ENCODE data around the gene HLA-DRB1. TPM values are rescaled to one million over a fixed set of nuclear protein-coding genes. Genes with fewer than 3 reads are reported as not detected.

HLA-DRB1 gene
- total and polyA plus RNA-seq, 7 donors, result 23.5 to 414 (median 31.4) TPM

- no peaks in the 10 kb centered on the region for H3K9me3 ChIP-seq
- DNase-seq, result no peak
- no peaks in the 10 kb centered on the region for H3K4me1 ChIP-seq
- TF ChIP-seq EP300 (IDR thresholded peaks at IDR 0.05) (no peak), POLR2A (IDR thresholded peaks at IDR 0.05) (no peak), POLR2AphosphoS5 (IDR thresholded peaks at IDR 0.05) (no peak), CTCF (IDR thresholded peaks at IDR 0.05) (no peak)
- WGBS, 2 donors, result 75 to 96% methylated on average over 1 of the region's 1 CpG
- no peak overlapping the region for H3K27ac ChIP-seq
- H3K36me3 ChIP-seq, result no peaks in the 10 kb centered on the region
- H3K4me3 ChIP-seq, result no peak overlapping the region
- no peaks in the 10 kb centered on the region for H3K27me3 ChIP-seq
- intact Hi-C loops (cut with DNase I), result no loop called here
Measured at GRCh38 chr6:32576250-32576649, 13.4 kb downstream of the HLA-DRB1 start.

GRCh38 chr6:32570363-32570905, 19.2 kb downstream of the HLA-DRB1 start:
- Histone ChIP-seq H3K9me3 (no peaks in the 10 kb centered on the region), H3K27ac (no peak overlapping the region), H3K27me3 (no peaks in the 10 kb centered on the region), H3K4me1 (no peaks in the 10 kb centered on the region), H3K36me3 (no peaks in the 10 kb centered on the region), H3K4me3 (no peak overlapping the region)
- intact Hi-C loops (cut with DNase I), result no loop called here
- TF ChIP-seq CTCF (IDR thresholded peaks at IDR 0.05) (no peak), EP300 (IDR thresholded peaks at IDR 0.05) (no peak), POLR2AphosphoS5 (IDR thresholded peaks at IDR 0.05) (no peak), POLR2A (IDR thresholded peaks at IDR 0.05) (no peak)
- WGBS, 2 donors, result 29 to 43% methylated on average over 2 to 4 of the region's 4 CpGs
- DNase-seq, result no peak

DNA sequence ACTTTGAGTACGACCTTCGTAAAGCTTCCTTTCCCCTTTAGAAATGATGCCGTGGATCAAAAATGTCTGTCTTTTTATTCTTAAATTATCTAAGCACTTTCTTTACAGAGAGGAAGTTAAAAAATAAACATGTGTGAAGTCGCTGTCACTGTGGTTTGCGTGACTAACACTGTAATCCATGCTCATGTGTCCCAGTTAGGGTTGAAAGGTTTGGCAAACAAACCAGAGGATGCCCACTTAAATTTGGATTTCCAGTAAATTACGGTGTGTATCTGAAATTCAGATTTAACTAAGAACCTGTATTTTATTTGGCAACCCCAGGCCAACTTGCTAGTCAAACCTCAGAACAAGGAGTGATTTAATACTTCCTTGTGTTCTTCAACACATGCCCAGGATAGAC, 21.1 kb downstream of the HLA-DRB1 start:
- H3K27me3 ChIP-seq, result no peaks in the 10 kb centered on the region
- H3K4me1 ChIP-seq, result no peaks in the 10 kb centered on the region
- H3K27ac ChIP-seq, result no peak overlapping the region
- TF ChIP-seq CTCF (IDR thresholded peaks at IDR 0.05) (no peak), POLR2A (IDR thresholded peaks at IDR 0.05) (no peak), POLR2AphosphoS5 (IDR thresholded peaks at IDR 0.05) (no peak), EP300 (IDR thresholded peaks at IDR 0.05) (no peak)
- 0 to 31% methylated on average over 5 to 6 of the region's 6 CpGs for WGBS, 2 donors
- H3K4me3 ChIP-seq, result no peak overlapping the region
- no peak for DNase-seq
- no peaks in the 10 kb centered on the region for H3K36me3 ChIP-seq
- H3K9me3 ChIP-seq, result no peaks in the 10 kb centered on the region
- intact Hi-C loops (cut with DNase I), result no loop called here

DNA sequence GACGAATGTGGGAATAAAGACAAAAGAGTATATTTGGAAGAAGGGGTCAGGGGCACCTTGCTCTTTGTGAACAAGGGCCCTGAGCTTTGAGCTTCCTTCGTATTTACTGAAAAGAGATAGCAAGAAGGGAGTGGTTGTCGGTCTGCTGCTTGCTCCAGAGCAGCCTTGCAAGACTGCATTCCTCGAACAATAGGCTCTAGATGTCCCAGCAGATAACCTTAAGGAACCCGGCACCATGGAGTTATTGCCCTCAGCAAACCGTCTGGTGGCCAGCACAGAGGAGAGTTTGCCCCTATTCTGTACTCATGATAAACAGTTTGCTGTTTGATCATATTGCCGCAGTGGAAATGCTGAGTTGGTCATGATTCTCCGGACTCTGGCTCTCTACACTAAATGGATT, 22.7 kb downstream of the HLA-DRB1 start:
- DNase-seq, result no peak
- intact Hi-C loops (cut with DNase I), result no loop called here
- Histone ChIP-seq H3K4me1 (no peaks in the 10 kb centered on the region), H3K27ac (no peak overlapping the region), H3K36me3 (no peaks in the 10 kb centered on the region), H3K4me3 (no peak overlapping the region), H3K27me3 (no peaks in the 10 kb centered on the region), H3K9me3 (no peaks in the 10 kb centered on the region)
- no peak for TF ChIP-seq POLR2A (IDR thresholded peaks at IDR 0.05)
- TF ChIP-seq POLR2AphosphoS5 (IDR thresholded peaks at IDR 0.05), result no peak
- TF ChIP-seq CTCF (IDR thresholded peaks at IDR 0.05), result no peak
- no peak for TF ChIP-seq EP300 (IDR thresholded peaks at IDR 0.05)
- 59 to 67% methylated on average over 5 to 8 of the region's 8 CpGs for WGBS, 2 donors

DNA sequence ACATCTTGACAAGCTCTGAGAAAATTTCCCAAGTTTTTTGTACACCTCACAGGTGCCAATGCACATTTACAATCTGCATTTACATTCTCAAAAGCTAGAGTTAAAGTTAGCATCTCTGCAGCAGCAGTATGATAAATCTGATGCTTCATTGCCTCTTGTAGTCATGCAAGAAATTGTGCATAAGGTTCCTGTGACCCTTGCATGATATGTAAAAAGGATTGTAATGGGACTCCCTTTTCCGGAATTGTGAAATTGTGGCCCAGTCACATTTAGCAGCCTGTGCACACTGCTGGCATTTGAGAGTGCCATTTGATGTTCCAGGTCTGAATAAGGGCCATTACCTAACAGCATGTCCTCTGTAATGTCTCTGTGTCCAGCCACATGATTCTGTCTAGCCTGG, 24.1 kb downstream of the HLA-DRB1 start:
- no peaks in the 10 kb centered on the region for H3K27me3 ChIP-seq
- TF ChIP-seq POLR2AphosphoS5 (IDR thresholded peaks at IDR 0.05), result no peak
- no peaks in the 10 kb centered on the region for H3K36me3 ChIP-seq
- H3K27ac ChIP-seq, result no peak overlapping the region
- H3K9me3 ChIP-seq, result no peaks in the 10 kb centered on the region
- intact Hi-C loops (cut with DNase I), result no loop called here
- DNase-seq, result no peak
- H3K4me1 ChIP-seq, result no peaks in the 10 kb centered on the region
- 95% methylated on average over 1 of the region's 1 CpG; no CpG with 5 or more reads in 1 of the 2 donors for WGBS, 2 donors
- H3K4me3 ChIP-seq, result no peak overlapping the region
